Left ventricle myocardium inferior (tissue), 1 donor: ENCODE results near the gene GPSM3. TPM values are rescaled to one million over a fixed set of nuclear protein-coding genes. Genes with fewer than 3 reads are reported as not detected.

Source experiments
- DNase-seq: peaks from one replicate; pipeline ENCODE4 v3.0.0-alpha.2; 2020
- H3K27ac ChIP-seq: fragments of 200-600 bp; replicated peaks from 2 replicates; pipeline ENCODE4 v1.8.0; 2021
- H3K27me3 ChIP-seq: fragments of 200-600 bp; 2 replicates; pipeline ENCODE4 v1.8.0; 2021; ENCODE audit warnings: low read depth
- H3K36me3 ChIP-seq: fragments of 200-600 bp; 2 replicates; pipeline ENCODE4 v1.8.0; 2021
- H3K4me1 ChIP-seq: fragments of 200-600 bp; 2 replicates; pipeline ENCODE4 v1.8.0; 2021
- H3K4me3 ChIP-seq: fragments of 200-600 bp; 2 replicates; pipeline ENCODE4 v1.8.0; 2021; ENCODE audit warnings: mild to moderate bottlenecking, moderate library complexity
- H3K9me3 ChIP-seq: fragments of 200-600 bp; replicated peaks from 2 replicates; pipeline ENCODE4 v1.8.0; 2021
- intact Hi-C: fragments of 100-400 bp; cut with micrococcal nuclease; formaldehyde crosslinking; loops from one replicate; pipeline ENCODE4 v1.11.0; 2022
- total RNA-seq: library from RNA; stranded (reverse); fragmentation: NEBNext Ultra II Directional; extraction: Animal tissue kit (Norgen Biotek cat#: 25700); gene quantifications from one replicate; pipeline ENCODE4 v1.2.1, GENCODE V29; 2021
- TF ChIP-seq, protein P1 (sequence below): fragments of 200-600 bp; IDR thresholded peaks from 2 replicates; pipeline ENCODE4 v1.8.0; 2021; ENCODE audit warnings: antibody characterized with exemption, mild to moderate bottlenecking, borderline replicate concordance
- donor health status: DM: no; HTN: yes; CAD: no; lungs with severe emphysema.

The GPSM3 gene
- total RNA-seq, 1 donor from 2014 or later, result 5.0 TPM

DNA sequence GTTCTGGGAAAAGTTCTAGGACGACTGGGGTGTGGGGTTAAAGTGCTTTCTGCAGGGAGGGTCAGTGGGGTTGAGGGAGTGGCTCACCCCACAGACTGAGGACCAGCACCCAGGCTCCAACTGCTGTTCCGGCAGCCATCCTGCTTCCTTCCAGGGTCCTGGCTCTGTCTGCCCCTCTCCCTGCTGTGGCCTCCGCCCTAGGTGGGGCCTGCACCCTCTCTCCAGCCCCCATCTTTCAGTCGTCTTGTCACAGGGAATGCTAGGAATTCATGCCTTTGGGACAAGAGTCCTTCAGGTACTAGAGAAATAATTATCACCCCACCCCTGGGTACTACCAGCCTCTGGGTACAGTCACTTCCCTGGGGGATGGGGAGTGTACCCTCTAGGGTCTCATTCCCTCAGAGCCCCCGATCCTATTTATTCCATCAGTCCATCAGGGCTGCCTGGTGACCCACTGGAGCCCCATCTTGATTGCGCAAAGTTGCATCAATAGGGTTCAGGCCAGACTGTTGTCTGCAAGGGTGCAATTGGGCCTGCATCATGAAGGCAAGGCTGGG is 8.3 kb downstream of the GPSM3 start, which contains the start of gene AGER:
TSS of gene AGER (minus strand) at position 170 of the 557 bp plus-strand sequence. CDS start at position 139, 31 bp downstream.
- Histone ChIP-seq H3K9me3 (no peaks in the 10 kb centered on the region), H3K4me1 (peaks cover 92% of the 10 kb centered on the region), H3K27ac (peak within 1 kb of the TSS; percentile 98), H3K4me3 (peak within 1 kb of the TSS; percentile 11), H3K27me3 (no peaks in the 10 kb centered on the region), H3K36me3 (peaks cover 45% of the 10 kb centered on the region)
- intact Hi-C loops, result no loop called here
- TF ChIP-seq, protein P1, sequence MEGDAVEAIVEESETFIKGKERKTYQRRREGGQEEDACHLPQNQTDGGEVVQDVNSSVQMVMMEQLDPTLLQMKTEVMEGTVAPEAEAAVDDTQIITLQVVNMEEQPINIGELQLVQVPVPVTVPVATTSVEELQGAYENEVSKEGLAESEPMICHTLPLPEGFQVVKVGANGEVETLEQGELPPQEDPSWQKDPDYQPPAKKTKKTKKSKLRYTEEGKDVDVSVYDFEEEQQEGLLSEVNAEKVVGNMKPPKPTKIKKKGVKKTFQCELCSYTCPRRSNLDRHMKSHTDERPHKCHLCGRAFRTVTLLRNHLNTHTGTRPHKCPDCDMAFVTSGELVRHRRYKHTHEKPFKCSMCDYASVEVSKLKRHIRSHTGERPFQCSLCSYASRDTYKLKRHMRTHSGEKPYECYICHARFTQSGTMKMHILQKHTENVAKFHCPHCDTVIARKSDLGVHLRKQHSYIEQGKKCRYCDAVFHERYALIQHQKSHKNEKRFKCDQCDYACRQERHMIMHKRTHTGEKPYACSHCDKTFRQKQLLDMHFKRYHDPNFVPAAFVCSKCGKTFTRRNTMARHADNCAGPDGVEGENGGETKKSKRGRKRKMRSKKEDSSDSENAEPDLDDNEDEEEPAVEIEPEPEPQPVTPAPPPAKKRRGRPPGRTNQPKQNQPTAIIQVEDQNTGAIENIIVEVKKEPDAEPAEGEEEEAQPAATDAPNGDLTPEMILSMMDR, result no peak
- no peak for DNase-seq

DNA sequence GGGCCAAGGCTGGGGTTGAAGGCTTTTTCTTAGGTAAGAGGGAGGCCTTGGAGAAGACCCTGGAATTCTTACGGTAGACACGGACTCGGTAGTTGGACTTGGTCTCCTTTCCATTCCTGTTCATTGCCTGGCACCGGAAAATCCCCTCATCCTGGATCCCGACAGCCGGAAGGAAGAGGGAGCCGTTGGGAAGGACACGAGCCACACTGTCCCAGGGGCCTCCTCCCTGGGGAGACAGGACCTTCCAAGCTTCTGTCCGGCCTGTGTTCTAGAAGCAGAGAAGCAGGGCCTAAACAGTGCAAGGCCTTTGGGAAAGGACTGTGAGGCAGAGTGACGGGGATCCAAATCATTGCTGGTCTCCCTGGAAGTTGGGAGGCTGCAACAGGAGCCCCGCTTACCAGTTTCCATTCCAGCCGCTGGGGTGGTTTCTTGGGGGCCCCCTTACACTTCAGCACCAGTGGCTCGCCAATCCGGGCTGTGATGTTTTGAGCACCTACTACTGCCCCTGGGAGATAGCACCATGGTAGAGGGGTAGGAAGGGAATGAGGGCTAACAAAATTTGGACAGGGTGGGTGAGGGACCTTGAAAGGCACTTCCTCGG is 8.9 kb downstream of the GPSM3 start:
- DNase-seq, result peak; percentile 50
- Histone ChIP-seq H3K27me3 (no peaks in the 10 kb centered on the region), H3K4me3 (no peak overlapping the region), H3K36me3 (peaks cover 45% of the 10 kb centered on the region), H3K27ac (peak overlapping the region; percentile 98), H3K9me3 (no peaks in the 10 kb centered on the region), H3K4me1 (peaks cover 92% of the 10 kb centered on the region)
- intact Hi-C loops, result no loop called here
- TF ChIP-seq, protein P1, result no peak

DNA sequence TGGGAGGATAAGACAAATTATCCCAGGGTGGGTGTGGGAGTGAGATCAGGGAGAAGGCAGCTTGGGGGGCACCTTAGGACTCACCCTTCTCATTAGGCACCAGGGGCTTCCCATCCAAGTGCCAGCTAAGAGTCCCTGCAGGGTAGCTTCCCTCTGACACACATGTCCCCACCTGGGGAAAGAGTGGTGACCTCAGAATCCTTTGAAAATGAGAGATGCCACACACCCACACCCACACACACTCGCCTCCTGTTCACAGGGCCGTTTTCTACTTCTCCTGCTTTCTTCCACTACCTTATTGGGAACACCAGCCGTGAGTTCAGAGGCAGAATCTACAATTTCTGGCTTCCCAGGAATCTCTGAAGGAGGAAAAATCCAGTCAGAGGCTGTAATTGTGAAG is 9.4 kb downstream of the GPSM3 start:
- H3K4me3 ChIP-seq, result no peak overlapping the region
- intact Hi-C loops, result no loop called here
- peak overlapping the region; percentile 98 for H3K27ac ChIP-seq
- H3K27me3 ChIP-seq, result no peaks in the 10 kb centered on the region
- TF ChIP-seq, protein P1, result no peak
- H3K36me3 ChIP-seq, result peaks cover 45% of the 10 kb centered on the region
- H3K4me1 ChIP-seq, result peaks cover 88% of the 10 kb centered on the region
- H3K9me3 ChIP-seq, result no peaks in the 10 kb centered on the region
- DNase-seq, result no peak

DNA sequence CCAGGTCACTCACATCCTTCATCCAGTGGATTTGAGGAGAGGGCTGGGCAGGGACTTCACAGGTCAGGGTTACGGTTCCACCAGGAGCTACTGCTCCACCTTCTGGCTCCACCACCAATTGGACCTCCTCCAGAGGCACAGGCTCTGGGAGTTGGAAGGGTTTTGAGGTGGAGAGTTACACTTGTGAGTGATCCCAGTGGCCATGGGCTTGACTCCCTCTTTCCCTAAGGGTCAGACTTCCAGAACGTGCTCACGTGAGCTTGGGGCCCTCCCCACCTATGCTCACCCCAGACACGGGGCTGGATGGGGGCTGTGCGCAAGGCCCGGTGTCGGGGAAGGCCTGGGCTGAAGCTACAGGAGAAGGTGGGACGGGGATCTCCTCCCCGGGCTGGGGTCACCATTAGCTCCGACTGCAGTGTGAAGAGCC is 9.9 kb downstream of the GPSM3 start:
- TF ChIP-seq, protein P1, result no peak

DNA sequence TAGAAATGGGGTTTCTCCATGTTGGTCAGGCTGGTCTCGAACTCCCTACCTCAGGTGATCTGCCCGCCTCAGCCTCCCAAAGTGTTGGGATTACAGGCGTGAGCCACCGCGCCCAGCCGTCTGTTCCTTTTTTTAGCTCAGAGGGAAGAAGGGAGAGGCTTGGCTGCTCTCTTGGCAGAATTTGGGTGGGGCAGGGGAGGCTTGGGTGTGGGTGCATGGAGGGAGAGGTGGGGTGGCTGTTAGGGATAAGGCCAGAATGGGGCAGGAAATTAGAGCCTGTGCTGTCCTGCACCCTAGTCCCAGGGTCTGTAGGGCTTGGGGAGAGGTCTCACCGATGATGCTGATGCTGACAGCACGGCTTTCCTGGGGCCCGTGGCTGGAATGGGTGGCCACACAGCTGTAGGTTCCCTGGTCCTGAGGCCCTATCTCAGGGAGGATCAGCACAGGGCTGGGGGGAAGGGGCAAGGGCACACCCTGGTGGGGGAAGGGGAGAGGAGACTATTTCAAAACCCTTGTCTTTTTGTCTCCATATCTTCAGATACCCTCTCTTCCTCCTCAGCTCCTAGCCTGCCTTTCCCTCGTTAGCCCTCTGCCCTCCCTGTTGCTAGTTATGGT is 10.4 kb downstream of the GPSM3 start:
- no peak for DNase-seq
- H3K36me3 ChIP-seq, result peaks cover 36% of the 10 kb centered on the region
- peaks cover 82% of the 10 kb centered on the region for H3K4me1 ChIP-seq
- H3K27me3 ChIP-seq, result no peaks in the 10 kb centered on the region
- TF ChIP-seq, protein P1, result no peak
- H3K27ac ChIP-seq, result peak overlapping the region; percentile 98
- no peak overlapping the region for H3K4me3 ChIP-seq
- intact Hi-C loops, result no loop called here
- no peaks in the 10 kb centered on the region for H3K9me3 ChIP-seq

More for the DNA sequence above, 9.9 kb downstream of the GPSM3 start:
- intact Hi-C loops, result no loop called here
- Histone ChIP-seq H3K27ac (peak overlapping the region; percentile 98), H3K36me3 (peaks cover 40% of the 10 kb centered on the region), H3K27me3 (no peaks in the 10 kb centered on the region), H3K4me1 (peaks cover 84% of the 10 kb centered on the region), H3K9me3 (no peaks in the 10 kb centered on the region), H3K4me3 (no peak overlapping the region)
- no peak for DNase-seq
